ENCODE measurements around the gene TVP23B. TPM values are rescaled to one million over a fixed set of nuclear protein-coding genes. Genes with fewer than 3 reads are reported as not detected.

Gene TVP23B
- 56.8 to 75.7 TPM (median 59.4 TPM) in 5 replicates for total RNA-seq (2022; extraction: Qiagen RNA extraction)

GRCh38 chr17:18780991-18781718, at the start of gene TVP23B:
Gene TVP23B (plus strand): TSS chr17:18781183. CDS start chr17:18781294, 111 bp downstream.

GRCh38 chr17:18743699-18744421, 37.1 kb upstream of the TVP23B start, which contains the start of gene FBXW10:
Gene FBXW10 (plus strand): TSS chr17:18744054. CDS start chr17:18744245, 191 bp downstream.

Other genes starting within 250 kb of the TVP23B start
- gene TBC1D28, start 136.8 kb upstream of the TVP23B start, total RNA-seq (2022; extraction: Qiagen RNA extraction) = not detected in 5 replicates
- gene FOXO3B, start 98.9 kb upstream of the TVP23B start, total RNA-seq (2022; extraction: Qiagen RNA extraction) = 2.9 to 4.2 TPM (median 3.6 TPM) in 5 replicates
- gene FBXW10, start 37.1 kb upstream of the TVP23B start, total RNA-seq (2022; extraction: Qiagen RNA extraction) = 0.82 to 1.1 TPM (median 0.95 TPM) in 5 replicates
- gene PRPSAP2, start 76.9 kb downstream of the TVP23B start, total RNA-seq (2022; extraction: Qiagen RNA extraction) = 37.7 to 41.1 TPM (median 38.7 TPM) in 5 replicates
- gene SLC5A10, start 171.0 kb downstream of the TVP23B start, total RNA-seq (2022; extraction: Qiagen RNA extraction) = 0.13 to 0.27 TPM (median 0.17 TPM) in 5 replicates
- gene FAM83G, start 223.6 kb downstream of the TVP23B start, total RNA-seq (2022; extraction: Qiagen RNA extraction) = 30.4 to 39.4 TPM (median 34.4 TPM) in 5 replicates